IPS DF 6.9 (cell line): ENCODE results near the gene MRPS21.
A peak's percentile ranks its signal among the peaks of the same experiment; 100 is the strongest.

Experiments
- DNase-seq: peaks from one replicate; pipeline ENCODE4 v3.0.0-alpha.2; 2013; ENCODE audit warnings: low read depth, low spot score
- H3K27ac ChIP-seq: one replicate; pipeline ENCODE4 v1.5.1; 2013; ENCODE audit warnings: low read length, control low read depth
- H3K27me3 ChIP-seq: 2 replicates; pipeline ENCODE4 v1.6.1; 2013; ENCODE audit warnings: mild to moderate bottlenecking, low read length; ENCODE audit not compliant: control insufficient read depth, insufficient read depth
- H3K36me3 ChIP-seq: 2 replicates; pipeline ENCODE4 v1.6.1; 2013; ENCODE audit warnings: low read length; ENCODE audit not compliant: control insufficient read depth, insufficient read depth
- H3K4me1 ChIP-seq: 2 replicates; pipeline ENCODE4 v1.6.1; 2013; ENCODE audit warnings: low read length; ENCODE audit not compliant: control insufficient read depth, insufficient read depth
- H3K4me3 ChIP-seq: 2 replicates; pipeline ENCODE4 v1.5.1; 2013; ENCODE audit warnings: mild to moderate bottlenecking, low read length
- H3K9me3 ChIP-seq: 2 replicates; pipeline ENCODE4 v1.6.1; 2013; ENCODE audit warnings: low read length, inconsistent platforms; ENCODE audit not compliant: control insufficient read depth, insufficient read depth
- WGBS: extraction: QIAGEN DNeasy Blood & Tissue Kit; methylation state at CpG from one replicate; pipeline ENCODE4 v1.1.7; 2013; ENCODE audit warnings: mixed read lengths, missing lambda C conversion rate; ENCODE audit not compliant: insufficient read length, insufficient coverage; 5-methylcytosine and 5-hydroxymethylcytosine counted together

MRPS21 gene

DNA sequence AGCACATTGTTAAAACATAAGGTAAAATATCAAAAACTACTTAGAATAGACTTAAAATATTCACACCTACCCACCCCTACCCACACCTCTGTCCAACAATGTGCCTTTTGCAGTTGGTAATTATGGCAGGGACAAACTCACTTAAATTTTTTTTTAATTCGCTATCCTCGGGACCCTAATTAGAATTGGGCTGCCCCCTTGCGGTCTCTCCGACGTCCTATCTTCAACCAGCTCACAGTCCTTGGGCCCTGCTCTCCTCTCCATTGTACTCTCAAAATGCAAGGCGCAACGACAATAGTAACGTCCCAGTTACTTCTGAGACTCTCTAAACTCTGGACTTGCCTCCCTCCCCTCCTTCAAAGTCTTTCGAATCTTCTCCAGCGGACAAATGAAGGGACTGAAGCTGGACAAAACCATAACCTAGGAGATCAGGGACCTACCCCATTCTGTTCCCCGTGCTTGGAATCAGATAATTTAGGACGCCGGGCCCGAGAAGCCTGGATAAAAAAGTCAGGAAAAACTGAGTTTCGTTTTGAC is 12.4 kb upstream of the MRPS21 start:
- H3K36me3 ChIP-seq: 0 out of 2 replicates have a peak, but pooled peaks cover 1% of the 10 kb centered on the region
- no peaks in the 10 kb centered on the region for H3K4me1 ChIP-seq
- H3K4me3 ChIP-seq: peak overlapping the region; percentile 55; the same call in 1 of the 2 replicates
- no peaks in the 10 kb centered on the region for H3K9me3 ChIP-seq
- no peak overlapping the region for H3K27ac ChIP-seq
- DNase-seq: no peak
- WGBS: no CpG with 5 or more reads among the region's 15 CpGs
- no peaks in the 10 kb centered on the region for H3K27me3 ChIP-seq

DNA sequence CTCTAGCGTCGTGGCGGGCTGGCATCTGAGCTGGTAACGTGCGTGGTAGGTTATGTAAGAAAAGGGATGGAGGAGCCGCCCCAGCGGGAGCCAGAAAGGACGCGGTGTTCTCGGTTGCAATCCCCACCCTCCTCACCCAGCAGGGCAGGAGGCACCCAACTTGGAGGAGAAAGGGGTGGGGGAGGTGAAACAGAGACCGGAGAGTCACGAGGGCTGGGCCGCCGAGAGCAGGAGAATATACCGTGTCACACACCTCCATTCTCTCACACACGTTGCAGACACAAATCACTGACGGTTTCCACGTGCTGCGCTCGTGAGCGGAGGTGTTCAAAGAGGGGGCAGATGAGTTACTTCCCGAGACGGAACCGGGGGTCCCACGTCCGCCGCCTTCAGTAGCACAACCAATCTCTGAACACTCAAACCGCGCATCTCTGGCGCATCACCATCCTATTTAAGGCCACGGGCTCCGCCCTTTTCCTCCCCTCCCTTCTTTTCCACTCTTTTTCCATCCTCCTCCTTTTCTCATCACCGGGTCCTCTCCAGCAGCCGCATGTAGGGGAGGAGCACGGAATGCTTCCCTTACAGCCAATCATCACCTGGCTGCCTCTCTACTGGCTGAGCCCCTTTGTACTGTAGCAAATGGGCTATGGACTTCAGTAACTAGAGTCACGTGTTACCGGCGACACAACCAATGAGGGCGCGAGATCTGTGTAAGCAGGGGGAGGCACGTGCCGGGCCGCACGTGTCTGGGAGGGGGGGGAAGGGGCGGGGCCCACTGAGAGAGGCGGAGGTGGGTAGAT is 11.7 kb upstream of the MRPS21 start, which contains the start of gene CIART:
TSS of gene CIART (plus strand) at position 797 of the 800 bp plus-strand sequence. CDS start 714 bp downstream, outside the sequence.
- WGBS: no CpG with 5 or more reads among the region's 46 CpGs
- Histone ChIP-seq H3K4me3 (peak within 1 kb of the TSS; percentile 55; the same call in 1 of the 2 replicates), H3K4me1 (no peaks in the 10 kb centered on the region), H3K27me3 (no peaks in the 10 kb centered on the region), H3K36me3 (peaks cover 6% of the 10 kb centered on the region; the same call in 1 of the 2 replicates), H3K9me3 (no peaks in the 10 kb centered on the region), H3K27ac (no peak within 1 kb of the TSS)
- peak; percentile 98 for DNase-seq

DNA sequence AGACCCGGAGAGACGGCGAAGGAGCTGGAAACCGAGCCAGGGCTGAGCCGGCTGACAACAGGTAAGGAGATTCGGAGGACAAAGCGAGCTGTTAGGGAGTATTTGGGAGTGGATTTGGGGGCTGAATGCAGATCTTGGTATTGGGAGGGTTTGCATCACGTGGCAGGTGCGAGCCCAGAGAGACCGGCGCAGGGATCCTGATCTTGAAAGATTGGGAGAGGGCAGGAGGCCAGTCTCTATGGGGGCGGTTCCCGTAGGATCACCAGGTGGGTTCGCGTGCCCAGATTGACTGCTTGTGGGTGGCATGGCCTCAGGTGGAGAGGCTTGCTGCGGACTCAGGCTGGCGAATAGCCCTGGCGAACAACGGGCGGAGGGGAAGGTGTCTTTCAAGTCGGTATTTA is 11.1 kb upstream of the MRPS21 start:
- H3K4me1 ChIP-seq: no peaks in the 10 kb centered on the region
- H3K9me3 ChIP-seq: no peaks in the 10 kb centered on the region
- H3K27me3 ChIP-seq: no peaks in the 10 kb centered on the region
- no peak overlapping the region for H3K27ac ChIP-seq
- peak overlapping the region; percentile 54; the same call in 1 of the 2 replicates for H3K4me3 ChIP-seq
- DNase-seq: no peak
- H3K36me3 ChIP-seq: peaks cover 6% of the 10 kb centered on the region; the same call in 1 of the 2 replicates
- no CpG with 5 or more reads among the region's 21 CpGs for WGBS

DNA sequence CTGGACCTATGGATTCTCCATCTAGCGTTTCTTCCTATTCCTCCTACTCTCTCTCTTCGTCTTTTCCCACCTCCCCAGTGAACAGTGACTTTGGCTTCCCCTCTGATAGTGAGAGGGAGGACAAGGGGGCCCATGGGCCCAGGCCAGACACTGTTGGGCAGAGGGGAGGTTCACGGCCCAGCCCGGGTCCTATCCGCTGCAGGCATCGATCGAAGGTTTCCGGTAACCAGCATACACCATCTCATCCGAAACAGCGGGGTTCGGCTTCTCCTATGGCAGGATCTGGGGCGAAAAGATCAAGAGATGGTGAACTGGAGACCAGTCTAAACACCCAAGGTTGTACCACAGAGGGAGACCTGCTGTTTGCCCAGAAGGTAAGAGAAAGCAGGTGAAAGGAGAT is 10.4 kb upstream of the MRPS21 start:
- Histone ChIP-seq H3K27ac (no peak overlapping the region), H3K4me3 (peak overlapping the region; percentile 7; the same call in 1 of the 2 replicates), H3K27me3 (no peaks in the 10 kb centered on the region), H3K9me3 (no peaks in the 10 kb centered on the region), H3K4me1 (no peaks in the 10 kb centered on the region), H3K36me3 (peaks cover 6% of the 10 kb centered on the region; the same call in 1 of the 2 replicates)
- WGBS: no CpG with 5 or more reads among the region's 12 CpGs
- no peak for DNase-seq

DNA sequence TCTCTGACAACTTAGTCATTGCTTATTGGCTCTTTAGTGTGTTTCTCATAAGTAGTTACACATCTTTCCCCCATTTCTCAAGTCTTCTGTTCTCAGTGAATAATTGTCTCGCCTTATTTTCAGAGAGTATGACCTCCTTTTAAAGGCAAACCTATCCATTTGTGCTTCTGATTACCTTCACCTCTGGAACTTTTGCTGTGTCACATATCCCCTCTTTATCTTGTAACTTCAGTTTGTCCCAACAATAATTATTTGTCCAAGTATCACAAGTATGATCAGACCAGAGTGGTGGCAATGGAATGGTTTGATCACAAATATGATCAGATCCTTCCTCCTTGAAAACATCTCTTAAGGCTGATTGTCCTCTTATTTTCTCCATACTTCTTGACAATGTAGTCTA is 5.3 kb upstream of the MRPS21 start:
- H3K27ac ChIP-seq: no peak overlapping the region
- H3K36me3 ChIP-seq: peaks cover 6% of the 10 kb centered on the region; the same call in 1 of the 2 replicates
- no peaks in the 10 kb centered on the region for H3K27me3 ChIP-seq
- no peak overlapping the region for H3K4me3 ChIP-seq
- no CpG with 5 or more reads among the region's 1 CpG for WGBS
- DNase-seq: no peak
- no peaks in the 10 kb centered on the region for H3K9me3 ChIP-seq
- H3K4me1 ChIP-seq: no peaks in the 10 kb centered on the region

DNA sequence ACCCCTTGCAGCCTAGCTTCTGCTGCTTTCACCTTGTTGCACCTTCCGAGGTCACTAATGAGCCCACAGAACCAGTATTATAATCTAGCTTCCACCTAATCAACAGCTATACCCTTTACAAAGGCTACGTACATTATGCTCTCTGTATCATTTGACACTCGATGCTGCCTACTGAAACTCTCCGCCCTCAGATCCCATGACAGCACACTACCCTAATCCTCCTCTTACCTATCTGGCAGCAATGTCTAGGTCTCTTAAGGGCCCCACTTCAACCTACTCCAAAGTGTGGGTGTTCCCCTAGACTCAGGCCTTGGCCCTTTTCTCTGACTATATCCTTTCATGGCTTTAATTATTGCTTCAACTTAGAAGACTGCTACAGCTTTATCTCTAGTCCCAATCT is 4.8 kb upstream of the MRPS21 start:
- no CpG with 5 or more reads among the region's 4 CpGs for WGBS
- no peak overlapping the region for H3K4me3 ChIP-seq
- H3K9me3 ChIP-seq: no peaks in the 10 kb centered on the region
- H3K27me3 ChIP-seq: no peaks in the 10 kb centered on the region
- H3K4me1 ChIP-seq: no peaks in the 10 kb centered on the region
- peaks cover 6% of the 10 kb centered on the region; the same call in 1 of the 2 replicates for H3K36me3 ChIP-seq
- no peak overlapping the region for H3K27ac ChIP-seq
- no peak for DNase-seq

DNA sequence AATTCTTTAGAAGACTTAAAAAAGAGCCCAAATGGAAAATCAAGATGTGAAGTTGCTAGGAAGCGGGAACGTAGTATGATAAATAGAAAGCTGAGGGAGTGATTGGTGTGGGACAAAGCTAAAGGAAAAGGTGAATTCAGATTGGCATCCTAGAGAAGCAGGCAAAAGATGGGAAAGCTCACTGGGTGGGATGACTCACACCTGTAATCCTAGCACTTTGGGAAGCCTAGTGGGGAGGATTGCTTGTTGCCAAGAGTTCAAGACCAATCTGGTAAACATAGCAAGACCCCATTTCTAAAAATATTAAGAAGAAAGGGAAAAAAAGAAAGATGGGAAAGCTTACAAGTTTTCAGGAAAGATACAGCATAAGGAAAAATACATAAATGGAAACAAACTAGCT is 1.8 kb downstream of the MRPS21 start:
- Histone ChIP-seq H3K36me3 (peaks cover 7% of the 10 kb centered on the region; the same call in 1 of the 2 replicates), H3K9me3 (no peaks in the 10 kb centered on the region), H3K4me1 (no peaks in the 10 kb centered on the region), H3K27ac (no peak overlapping the region), H3K4me3 (no peak overlapping the region), H3K27me3 (no peaks in the 10 kb centered on the region)
- no peak for DNase-seq
- 100% methylated on average over 2 of the region's 2 CpGs for WGBS

DNA sequence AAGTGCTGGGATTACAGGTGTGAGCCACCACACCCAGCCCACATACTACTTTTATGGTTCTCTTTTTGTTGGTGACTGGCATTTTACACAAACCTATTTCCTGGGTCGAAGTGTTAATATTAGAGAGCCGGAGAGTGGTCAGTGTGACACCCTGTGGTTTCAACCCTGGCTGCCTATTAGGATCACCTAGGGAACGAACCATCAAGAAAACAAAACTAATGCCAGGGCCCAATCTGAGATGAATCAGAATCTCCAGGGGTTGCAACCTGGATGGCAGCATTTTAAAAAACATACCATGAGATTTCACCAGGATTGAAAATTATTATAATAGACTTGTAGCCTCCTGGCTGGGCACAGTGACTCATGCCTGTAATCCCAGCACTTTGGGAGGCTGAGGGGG is 6.1 kb downstream of the MRPS21 start:
- no peaks in the 10 kb centered on the region for H3K27me3 ChIP-seq
- no peak overlapping the region for H3K4me3 ChIP-seq
- no peak overlapping the region for H3K27ac ChIP-seq
- no peaks in the 10 kb centered on the region for H3K9me3 ChIP-seq
- no peak for DNase-seq
- WGBS: no CpG with 5 or more reads among the region's 3 CpGs
- H3K4me1 ChIP-seq: peaks cover 1% of the 10 kb centered on the region; the same call in 1 of the 2 replicates
- H3K36me3 ChIP-seq: peaks cover 7% of the 10 kb centered on the region; the same call in 1 of the 2 replicates

DNA sequence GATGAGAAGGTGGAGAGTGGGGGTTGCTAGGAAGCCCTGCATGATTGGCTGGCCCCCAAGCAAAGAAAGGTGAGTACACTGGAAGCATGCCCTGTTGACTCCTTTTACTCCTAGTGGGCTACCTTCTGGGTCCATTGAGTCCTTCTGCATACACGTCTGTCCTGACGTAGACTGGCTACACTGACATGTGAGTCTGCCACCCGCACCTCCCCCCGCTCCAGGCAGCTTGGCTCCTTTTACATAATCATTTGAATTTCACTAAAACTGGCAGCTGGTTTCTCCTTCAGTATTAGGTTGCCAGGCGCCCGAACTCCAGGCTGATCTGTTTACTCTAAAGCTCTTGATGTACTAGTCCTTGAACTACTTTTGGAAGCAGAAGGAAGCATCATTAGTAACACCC is 8.7 kb downstream of the MRPS21 start:
- peaks cover 8% of the 10 kb centered on the region; the same call in 1 of the 2 replicates for H3K36me3 ChIP-seq
- DNase-seq: no peak
- H3K27me3 ChIP-seq: no peaks in the 10 kb centered on the region
- H3K9me3 ChIP-seq: no peaks in the 10 kb centered on the region
- peak overlapping the region; percentile 72 for H3K27ac ChIP-seq
- H3K4me1 ChIP-seq: peaks cover 1% of the 10 kb centered on the region; the same call in 1 of the 2 replicates
- H3K4me3 ChIP-seq: no peak overlapping the region
- WGBS: no CpG with 5 or more reads among the region's 6 CpGs

DNA sequence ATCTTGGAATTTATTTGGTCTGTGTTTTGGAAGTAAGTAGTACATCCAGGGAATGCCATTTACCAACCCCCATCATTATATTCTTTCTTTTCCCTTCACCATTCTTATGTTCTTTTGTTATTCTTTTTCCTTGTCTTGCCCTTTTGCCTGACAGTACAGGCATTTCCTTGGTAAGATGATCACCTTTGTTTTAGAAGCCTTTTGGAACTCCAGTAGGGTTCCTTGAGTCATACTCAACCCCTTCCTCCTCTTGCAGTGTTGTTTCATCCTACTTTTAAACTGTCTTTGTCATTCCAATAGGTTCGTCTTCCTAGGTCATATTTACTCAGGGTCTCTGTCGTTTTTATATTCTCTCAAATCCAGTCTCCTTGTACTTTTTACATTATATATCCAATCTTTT is 9.2 kb downstream of the MRPS21 start:
- Histone ChIP-seq H3K9me3 (no peaks in the 10 kb centered on the region), H3K36me3 (peaks cover 10% of the 10 kb centered on the region; the same call in 1 of the 2 replicates), H3K4me1 (peaks cover 1% of the 10 kb centered on the region; the same call in 1 of the 2 replicates), H3K4me3 (no peak overlapping the region), H3K27me3 (no peaks in the 10 kb centered on the region), H3K27ac (peak overlapping the region; percentile 72)
- WGBS: no CpG with 5 or more reads among the region's 2 CpGs
- DNase-seq: no peak
